HG02885 (cell line): ENCODE measurements around the gene CABP7.

Experiments used
- ATAC-seq: cut with Tn5 transposase; IDR thresholded peaks from one replicate; pipeline ENCODE4 v1.9.1; 2021; ENCODE audit warnings: mild to moderate bottlenecking; ENCODE audit not compliant: unreplicated experiment, poor library complexity

The CABP7 gene

GRCh38 chr22:29719899-29720645, at the start of gene CABP7:
CABP7 (plus strand) TSS chr22:29720003; CDS start chr22:29720425, 422 bp downstream.
- ATAC-seq, result no peak

- no peak for ATAC-seq
Measured at GRCh38 chr22:29670626-29671025, 49.2 kb upstream of the CABP7 start.

- no peak for ATAC-seq
Measured at GRCh38 chr22:29673361-29674066, 46.3 kb upstream of the CABP7 start.

- no peak for ATAC-seq
Measured at GRCh38 chr22:29674121-29674520, 45.7 kb upstream of the CABP7 start.

GRCh38 chr22:29679316-29679715, 40.5 kb upstream of the CABP7 start:
- ATAC-seq, result no peak

- no peak for ATAC-seq
Measured at GRCh38 chr22:29683536-29683935, 36.3 kb upstream of the CABP7 start.

- ATAC-seq, result no peak
Measured at GRCh38 chr22:29684244-29684643, 35.6 kb upstream of the CABP7 start.

GRCh38 chr22:29689206-29689879, 30.5 kb upstream of the CABP7 start:
- no peak for ATAC-seq

- ATAC-seq, result no peak
Measured at GRCh38 chr22:29689880-29690213, 30.0 kb upstream of the CABP7 start.

- ATAC-seq, result no peak
Measured at GRCh38 chr22:29690476-29690875, 29.3 kb upstream of the CABP7 start.

- ATAC-seq, result no peak
Measured at GRCh38 chr22:29691636-29692326, 28.0 kb upstream of the CABP7 start.

GRCh38 chr22:29692327-29692640, 27.5 kb upstream of the CABP7 start:
- ATAC-seq, result no peak

- no peak for ATAC-seq
Measured at GRCh38 chr22:29693161-29693560, 26.6 kb upstream of the CABP7 start.

GRCh38 chr22:29693671-29694070, 26.1 kb upstream of the CABP7 start:
- ATAC-seq, result no peak

GRCh38 chr22:29695129-29695926, 24.5 kb upstream of the CABP7 start:
- ATAC-seq, result no peak

GRCh38 chr22:29697853-29698598, 21.8 kb upstream of the CABP7 start:
- ATAC-seq, result no peak

GRCh38 chr22:29700206-29700899, 19.4 kb upstream of the CABP7 start:
- ATAC-seq, result no peak

GRCh38 chr22:29700900-29701154, 19.0 kb upstream of the CABP7 start:
- ATAC-seq, result no peak
